HepG2 (cell line): ENCODE results near the gene EEF2. TPM values are rescaled to one million over a fixed set of nuclear protein-coding genes. Genes with fewer than 3 reads are reported as not detected.

Experiments used
- AGO1 ChIP-seq: fragments of 200-400 bp; formaldehyde crosslinking; IDR thresholded peaks from 2 replicates; pipeline ENCODE4 v1.6.1; 2017; ENCODE audit warnings: mild to moderate bottlenecking, low read depth, low read length, moderate library complexity; ENCODE audit not compliant: poor library complexity, severe bottlenecking
- AKNA ChIP-seq: sonication (generic); formaldehyde crosslinking; IDR thresholded peaks from 2 replicates; pipeline ENCODE4 v1.4.0; 2020; ENCODE audit warnings: missing genetic modification reagents, borderline replicate concordance
- ARID2 ChIP-seq: sonication (generic); formaldehyde crosslinking; IDR thresholded peaks from 2 replicates; pipeline ENCODE4 v1.8.1; 2022; ENCODE audit warnings: mild to moderate bottlenecking, missing genetic modification reagents, borderline replicate concordance
- ATF2 ChIP-seq: sonication (generic); formaldehyde crosslinking; IDR thresholded peaks from 2 replicates; pipeline ENCODE4 v1.4.0; 2020; ENCODE audit warnings: missing genetic modification reagents
- ELF1 ChIP-seq: sonication (generic); formaldehyde crosslinking; IDR thresholded peaks from 2 replicates; pipeline ENCODE4 v1.4.0; 2020; ENCODE audit warnings: missing genetic modification reagents
- FUBP1 ChIP-seq: sonication (generic); formaldehyde crosslinking; IDR thresholded peaks from 2 replicates; pipeline ENCODE4 v1.5.1; 2020; ENCODE audit warnings: missing genetic modification reagents, mild to moderate bottlenecking, borderline replicate concordance
- MTF2 ChIP-seq: sonication (generic); formaldehyde crosslinking; IDR thresholded peaks from 2 replicates; pipeline ENCODE4 v1.5.0; 2020; ENCODE audit warnings: missing genetic modification reagents, borderline replicate concordance
- SAP130 ChIP-seq: IDR thresholded peaks from 2 replicates; pipeline ENCODE4 v1.6.1; 2016; ENCODE audit warnings: low read depth
- SMARCC2 ChIP-seq: fragments of 450-650 bp; IDR thresholded peaks from 2 replicates; pipeline ENCODE4 v1.6.1; 2017; ENCODE audit warnings: antibody characterized with exemption, mild to moderate bottlenecking
- SRSF4 ChIP-seq: fragments of 200-400 bp; formaldehyde crosslinking; IDR thresholded peaks from one replicate; pipeline ENCODE4 v1.6.1; 2018; ENCODE audit warnings: mild to moderate bottlenecking, low read depth, low read length, moderate library complexity; ENCODE audit not compliant: poor library complexity, severe bottlenecking
- TFDP1 ChIP-seq: IDR thresholded peaks from 2 replicates; pipeline ENCODE4 v1.6.1; 2016; ENCODE audit warnings: missing compliant biosample characterization, missing genetic modification reagents, borderline replicate concordance
- ZBTB21 ChIP-seq: sonication (generic); formaldehyde crosslinking; IDR thresholded peaks from 2 replicates; pipeline ENCODE4 v1.4.0; 2020; ENCODE audit warnings: missing genetic modification reagents
- ZEB1 ChIP-seq: IDR thresholded peaks from 2 replicates; pipeline ENCODE4 v1.6.1; 2012; ENCODE audit warnings: mild to moderate bottlenecking, low read depth, inconsistent platforms; ENCODE audit not compliant: insufficient replicate concordance
- ZFYVE20 ChIP-seq: sonication (generic); formaldehyde crosslinking; IDR thresholded peaks from 2 replicates; pipeline ENCODE4 v1.8.0; 2023; ENCODE audit warnings: low read depth, mild to moderate bottlenecking, moderate library complexity, missing genetic modification reagents, borderline replicate concordance
- ZNF256 ChIP-seq: sonication (generic); formaldehyde crosslinking; conservative IDR thresholded peaks from 2 replicates; pipeline ENCODE4 v1.4.0; 2020; ENCODE audit warnings: missing genetic modification reagents
- ZNF382 ChIP-seq: sonication (generic); formaldehyde crosslinking; IDR thresholded peaks from 2 replicates; pipeline ENCODE4 v1.5.0; 2020; ENCODE audit warnings: missing genetic modification reagents, mild to moderate bottlenecking, borderline replicate concordance
- ZNF432 ChIP-seq: sonication (generic); formaldehyde crosslinking; IDR thresholded peaks from 2 replicates; pipeline ENCODE4 v1.5.0; 2020; ENCODE audit warnings: missing genetic modification reagents, mild to moderate bottlenecking, borderline replicate concordance
- ZNF441 ChIP-seq: sonication (generic); formaldehyde crosslinking; IDR thresholded peaks from 2 replicates; pipeline ENCODE4 v1.7.0; 2021; ENCODE audit warnings: missing genetic modification reagents, borderline replicate concordance
- polyA plus RNA-seq, 8 experiments: library from polyadenylated mRNA; depleted of rRNA in 3 of 8; stranded (reverse) in 7 of 8; unstranded in 1 of 8; fragments of >200 nt; fragmentation: Illumina TruSeq in 4 of 8; extraction: Trizol in 4 of 8; gene quantifications; 2 replicates each; pipeline versions ENCODE4 v1.2.1 to v1.2.3, GENCODE V29; 2011 to 2016; ENCODE audit warnings: low read depth in 4 of 8, missing spikeins in 1 of 8, mixed read lengths in 1 of 8; ENCODE audit not compliant: insufficient read depth in 1 of 8
- total RNA-seq, 5 experiments: library from RNA; depleted of rRNA; stranded (reverse); fragments of >200 nt; fragmentation: Illumina TruSeq; extraction: Trizol; gene quantifications; 2 replicates each; pipeline ENCODE4 v1.2.3, GENCODE V29; 2016; ENCODE audit warnings: low read depth in 1 of 5

Gene EEF2
- total and polyA plus RNA-seq, 2 of the 13 experiments (the other 11 are each of a cell fraction or from before 2014, with no cell fraction given): 1,441 to 1,777 TPM

GRCh38 chr19:3970808-3971598 is 14.3 kb downstream of the EEF2 start, which contains the start of gene DAPK3 (continued):
- TF ChIP-seq SRSF4 (no peak), ZNF432 (CRISPR knock-in tag) (no peak), ZEB1 (no peak), TFDP1 (CRISPR knock-in tag) (peak; percentile 50; the same call in 1 of the 2 replicates), ZNF382 (CRISPR knock-in tag) (no peak), ELF1 (CRISPR knock-in tag) (peak; percentile 92), ATF2 (CRISPR knock-in tag) (peak; percentile 45; the same call in 1 of the 2 replicates), SAP130 (peak; percentile 88), FUBP1 (CRISPR knock-in tag) (no peak), ZNF441 (CRISPR knock-in tag) (no peak), ZBTB21 (no peak), AKNA (no peak), MTF2 (CRISPR knock-in tag) (no peak), SMARCC2 (no peak), ZNF256 (CRISPR knock-in tag) (no peak), ARID2 (CRISPR knock-in tag) (no peak), AGO1 (peak; percentile 97), ZFYVE20 (no peak)
